ENCODE measurements around the gene C16orf95. TPM values are rescaled to one million over a fixed set of nuclear protein-coding genes. Genes with fewer than 3 reads are reported as not detected.
"Not testable (repeated sequence)": the region's sequence is repeated elsewhere in the genome, so short reads cannot be mapped to it uniquely, and the experiment has no call there.

The C16orf95 gene
- total and polyA plus RNA-seq, 4 donors = 2.0 to 6.2 (median 4.6) TPM

DNA sequence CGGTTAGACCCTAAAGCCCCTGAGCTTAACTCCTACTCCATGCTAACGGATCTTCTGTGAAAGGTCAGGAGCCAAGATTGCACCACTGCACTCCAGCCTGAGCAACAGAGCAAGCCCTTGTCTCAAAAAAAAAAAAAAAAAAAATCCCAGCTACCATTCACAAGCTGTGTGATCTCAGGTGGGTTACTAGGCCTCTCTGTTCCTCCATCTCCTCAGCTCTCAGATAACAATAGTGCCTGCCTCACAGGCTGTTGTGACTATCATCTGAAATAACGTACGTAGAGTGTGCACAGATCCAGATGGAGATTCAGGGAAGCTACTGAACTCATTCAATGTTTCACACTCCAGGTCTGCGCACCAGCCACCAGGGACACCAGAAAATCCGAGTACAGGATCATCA, 57.8 kb downstream of the C16orf95 start:
- Histone ChIP-seq H3K9ac (ENCODE audit: low read depth in 1 of 2, low read length in 2 of 2) (no peak overlapping the region), H3K9me3 (ENCODE audit: control insufficient read depth in 4 of 4, low read length in 3 of 4) (no peaks in the 10 kb centered on the region)
- TF ChIP-seq FOXA2 (IDR thresholded peaks at IDR 0.05) (no peak), EGR1 (IDR thresholded peaks at IDR 0.05; ENCODE audit: low read depth in 2 of 2) (no peak), RXRA (IDR thresholded peaks at IDR 0.05) (no peak), GABPA (IDR thresholded peaks at IDR 0.05 in 1 of 2, conservative IDR thresholded peaks at IDR 0.05 in 1 of 2) (no peak), HNF4G (IDR thresholded peaks at IDR 0.05) (no peak), JUND (IDR thresholded peaks at IDR 0.05) (no peak), TAF1 (conservative IDR thresholded peaks at IDR 0.05) (no peak), HNF4A (conservative IDR thresholded peaks at IDR 0.05) (no peak)
- TF ChIP-seq, protein P1, sequence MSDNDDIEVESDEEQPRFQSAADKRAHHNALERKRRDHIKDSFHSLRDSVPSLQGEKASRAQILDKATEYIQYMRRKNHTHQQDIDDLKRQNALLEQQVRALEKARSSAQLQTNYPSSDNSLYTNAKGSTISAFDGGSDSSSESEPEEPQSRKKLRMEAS (IDR thresholded peaks at IDR 0.05) = no peak
- TF ChIP-seq, protein P2, sequence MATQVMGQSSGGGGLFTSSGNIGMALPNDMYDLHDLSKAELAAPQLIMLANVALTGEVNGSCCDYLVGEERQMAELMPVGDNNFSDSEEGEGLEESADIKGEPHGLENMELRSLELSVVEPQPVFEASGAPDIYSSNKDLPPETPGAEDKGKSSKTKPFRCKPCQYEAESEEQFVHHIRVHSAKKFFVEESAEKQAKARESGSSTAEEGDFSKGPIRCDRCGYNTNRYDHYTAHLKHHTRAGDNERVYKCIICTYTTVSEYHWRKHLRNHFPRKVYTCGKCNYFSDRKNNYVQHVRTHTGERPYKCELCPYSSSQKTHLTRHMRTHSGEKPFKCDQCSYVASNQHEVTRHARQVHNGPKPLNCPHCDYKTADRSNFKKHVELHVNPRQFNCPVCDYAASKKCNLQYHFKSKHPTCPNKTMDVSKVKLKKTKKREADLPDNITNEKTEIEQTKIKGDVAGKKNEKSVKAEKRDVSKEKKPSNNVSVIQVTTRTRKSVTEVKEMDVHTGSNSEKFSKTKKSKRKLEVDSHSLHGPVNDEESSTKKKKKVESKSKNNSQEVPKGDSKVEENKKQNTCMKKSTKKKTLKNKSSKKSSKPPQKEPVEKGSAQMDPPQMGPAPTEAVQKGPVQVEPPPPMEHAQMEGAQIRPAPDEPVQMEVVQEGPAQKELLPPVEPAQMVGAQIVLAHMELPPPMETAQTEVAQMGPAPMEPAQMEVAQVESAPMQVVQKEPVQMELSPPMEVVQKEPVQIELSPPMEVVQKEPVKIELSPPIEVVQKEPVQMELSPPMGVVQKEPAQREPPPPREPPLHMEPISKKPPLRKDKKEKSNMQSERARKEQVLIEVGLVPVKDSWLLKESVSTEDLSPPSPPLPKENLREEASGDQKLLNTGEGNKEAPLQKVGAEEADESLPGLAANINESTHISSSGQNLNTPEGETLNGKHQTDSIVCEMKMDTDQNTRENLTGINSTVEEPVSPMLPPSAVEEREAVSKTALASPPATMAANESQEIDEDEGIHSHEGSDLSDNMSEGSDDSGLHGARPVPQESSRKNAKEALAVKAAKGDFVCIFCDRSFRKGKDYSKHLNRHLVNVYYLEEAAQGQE (IDR thresholded peaks at IDR 0.05) = no peak
- TF ChIP-seq, protein P3, sequence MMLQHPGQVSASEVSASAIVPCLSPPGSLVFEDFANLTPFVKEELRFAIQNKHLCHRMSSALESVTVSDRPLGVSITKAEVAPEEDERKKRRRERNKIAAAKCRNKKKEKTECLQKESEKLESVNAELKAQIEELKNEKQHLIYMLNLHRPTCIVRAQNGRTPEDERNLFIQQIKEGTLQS (IDR thresholded peaks at IDR 0.05) = no peak

DNA sequence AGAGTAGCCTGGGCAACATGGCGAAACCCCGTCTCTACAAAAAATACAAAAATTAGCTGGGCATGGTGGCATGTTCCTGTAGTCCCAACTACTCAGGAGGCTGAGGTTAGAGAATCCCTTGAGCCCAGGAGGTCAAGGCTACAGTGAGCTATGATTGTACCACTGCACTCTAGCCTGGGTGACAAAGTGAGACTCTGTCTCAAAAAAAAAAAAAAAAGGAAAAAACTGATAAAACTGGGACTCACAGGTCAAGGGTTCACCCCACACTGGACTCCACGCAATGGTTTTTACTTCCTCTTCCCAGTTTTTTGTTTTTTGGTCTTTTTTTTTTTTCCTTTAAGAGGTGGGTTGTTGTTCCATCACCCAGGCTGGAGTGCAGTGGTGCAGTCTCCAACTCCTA, 58.5 kb downstream of the C16orf95 start:
- not testable (repeated sequence) for DNase-seq (ENCODE audit: low spot score); H3K9ac ChIP-seq (ENCODE audit: low read depth in 1 of 2, low read length in 2 of 2); H3K4me1 ChIP-seq (ENCODE audit: control insufficient read depth in 4 of 4, insufficient read depth in 4 of 4, low read length in 3 of 4); H3K9me3 ChIP-seq (ENCODE audit: control insufficient read depth in 4 of 4, low read length in 3 of 4); H3K4me3 ChIP-seq (ENCODE audit: low read depth in 1 of 3, low read length in 3 of 3); H3K27ac ChIP-seq (ENCODE audit: low read depth in 1 of 2, low read length in 2 of 2); H3K36me3 ChIP-seq (ENCODE audit: control insufficient read depth in 4 of 4, insufficient read depth in 3 of 4, low read depth in 1 of 4, low read length in 3 of 4); H3K27me3 ChIP-seq (ENCODE audit: control insufficient read depth in 4 of 4, insufficient read depth in 4 of 4, low read length in 3 of 4)
- WGBS = 84% methylated on average over 3 of the region's 3 CpGs

More for the DNA sequence above, 57.8 kb downstream of the C16orf95 start:
- Histone ChIP-seq H3K36me3 (ENCODE audit: control insufficient read depth in 4 of 4, insufficient read depth in 3 of 4, low read depth in 1 of 4, low read length in 3 of 4) (no peaks in the 10 kb centered on the region), H3K4me3 (ENCODE audit: low read depth in 1 of 3, low read length in 3 of 3) (no peak overlapping the region), H3K27ac (ENCODE audit: low read depth in 1 of 2, low read length in 2 of 2) (no peak overlapping the region), H3K4me1 (ENCODE audit: control insufficient read depth in 4 of 4, insufficient read depth in 4 of 4, low read length in 3 of 4) (peaks cover 0 to 1% (median under 1%) of the 10 kb centered on the region in 4 donors), H3K27me3 (ENCODE audit: control insufficient read depth in 4 of 4, insufficient read depth in 4 of 4, low read length in 3 of 4) (no peaks in the 10 kb centered on the region)
- 86% methylated on average over 6 of the region's 6 CpGs for WGBS
- no peak for DNase-seq (ENCODE audit: low spot score)

DNA sequence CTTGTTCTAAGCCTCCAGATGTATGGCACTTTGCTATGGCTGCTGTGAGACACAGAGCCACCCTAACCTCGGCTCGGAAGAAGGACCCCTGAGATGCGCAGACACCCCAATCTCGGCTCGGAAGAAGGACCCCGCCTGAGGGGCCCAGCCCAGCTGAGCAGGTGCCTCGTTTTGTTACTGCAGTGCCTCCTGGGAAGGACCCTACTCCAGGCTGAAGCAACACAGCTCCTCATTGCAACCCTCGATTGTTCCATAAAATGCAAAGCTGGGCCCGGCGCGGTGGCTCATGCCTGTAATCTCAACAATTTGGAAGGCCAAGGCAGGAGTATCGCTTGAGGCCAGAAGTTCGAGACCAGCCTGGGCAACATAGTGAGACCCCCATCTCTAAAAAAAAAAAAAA, 61.3 kb downstream of the C16orf95 start:
- WGBS = 93% methylated on average over 13 of the region's 13 CpGs
- Histone ChIP-seq H3K4me3 (ENCODE audit: low read depth in 1 of 3, low read length in 3 of 3) (no peak overlapping the region), H3K27ac (ENCODE audit: low read depth in 1 of 2, low read length in 2 of 2) (no peak overlapping the region), H3K36me3 (ENCODE audit: control insufficient read depth in 4 of 4, insufficient read depth in 3 of 4, low read depth in 1 of 4, low read length in 3 of 4) (no peaks in the 10 kb centered on the region), H3K4me1 (ENCODE audit: control insufficient read depth in 4 of 4, insufficient read depth in 4 of 4, low read length in 3 of 4) (no peaks in the 10 kb centered on the region), H3K27me3 (ENCODE audit: control insufficient read depth in 4 of 4, insufficient read depth in 4 of 4, low read length in 3 of 4) (no peaks in the 10 kb centered on the region), H3K9me3 (ENCODE audit: control insufficient read depth in 4 of 4, low read length in 3 of 4) (no peaks in the 10 kb centered on the region), H3K9ac (ENCODE audit: low read depth in 1 of 2, low read length in 2 of 2) (no peak overlapping the region)
- DNase-seq (ENCODE audit: low spot score) = no peak
- no peak for TF ChIP-seq FOXA1 (IDR thresholded peaks at IDR 0.05)
- TF ChIP-seq, protein P2 (IDR thresholded peaks at IDR 0.05) = no peak
- TF ChIP-seq GABPA (IDR thresholded peaks at IDR 0.05 in 1 of 2, conservative IDR thresholded peaks at IDR 0.05 in 1 of 2) = no peak
- TF ChIP-seq, protein P4, sequence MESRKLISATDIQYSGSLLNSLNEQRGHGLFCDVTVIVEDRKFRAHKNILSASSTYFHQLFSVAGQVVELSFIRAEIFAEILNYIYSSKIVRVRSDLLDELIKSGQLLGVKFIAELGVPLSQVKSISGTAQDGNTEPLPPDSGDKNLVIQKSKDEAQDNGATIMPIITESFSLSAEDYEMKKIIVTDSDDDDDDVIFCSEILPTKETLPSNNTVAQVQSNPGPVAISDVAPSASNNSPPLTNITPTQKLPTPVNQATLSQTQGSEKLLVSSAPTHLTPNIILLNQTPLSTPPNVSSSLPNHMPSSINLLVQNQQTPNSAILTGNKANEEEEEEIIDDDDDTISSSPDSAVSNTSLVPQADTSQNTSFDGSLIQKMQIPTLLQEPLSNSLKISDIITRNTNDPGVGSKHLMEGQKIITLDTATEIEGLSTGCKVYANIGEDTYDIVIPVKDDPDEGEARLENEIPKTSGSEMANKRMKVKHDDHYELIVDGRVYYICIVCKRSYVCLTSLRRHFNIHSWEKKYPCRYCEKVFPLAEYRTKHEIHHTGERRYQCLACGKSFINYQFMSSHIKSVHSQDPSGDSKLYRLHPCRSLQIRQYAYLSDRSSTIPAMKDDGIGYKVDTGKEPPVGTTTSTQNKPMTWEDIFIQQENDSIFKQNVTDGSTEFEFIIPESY (IDR thresholded peaks at IDR 0.05) = no peak
- TF ChIP-seq RAD21 (IDR thresholded peaks at IDR 0.05) = no peak
- TF ChIP-seq TAF1 (conservative IDR thresholded peaks at IDR 0.05) = no peak
- no peak for TF ChIP-seq NR2F2 (IDR thresholded peaks at IDR 0.05)
- TF ChIP-seq YY1 (IDR thresholded peaks at IDR 0.05) = no peak
- TF ChIP-seq, protein P3 (IDR thresholded peaks at IDR 0.05) = no peak
- TF ChIP-seq FOXA2 (IDR thresholded peaks at IDR 0.05) = no peak
- TF ChIP-seq HNF4A (conservative IDR thresholded peaks at IDR 0.05) = no peak

Measured in liver (tissue), 9 donors.